Measurements from ENCODE around the gene ANKRD63. TPM values are rescaled to one million over a fixed set of nuclear protein-coding genes. Genes with fewer than 3 reads are reported as not detected.

The ANKRD63 gene
- polyA plus RNA-seq, 4 donors: 0.11 to 0.56 (median 0.48) TPM; not detected in 1

- DNase-seq (ENCODE audit: low read depth in 4 of 4, low spot score in 2 of 4): no peak
Observed at GRCh38 chr15:40246496-40247280, 36.2 kb downstream of the ANKRD63 start.

- no peak for DNase-seq (ENCODE audit: low read depth in 4 of 4, low spot score in 2 of 4)
Observed at GRCh38 chr15:40245666-40246450, 37.0 kb downstream of the ANKRD63 start.

- peak in 1 of 4 donors; percentile 47 for DNase-seq (ENCODE audit: low read depth in 4 of 4, low spot score in 2 of 4)
Observed at GRCh38 chr15:40244961-40245523, 37.8 kb downstream of the ANKRD63 start.

- no peak for DNase-seq (ENCODE audit: low read depth in 4 of 4, low spot score in 2 of 4)
Observed at GRCh38 chr15:40243126-40243810, 39.6 kb downstream of the ANKRD63 start.

- DNase-seq (ENCODE audit: low read depth in 4 of 4, low spot score in 2 of 4): no peak
Observed at GRCh38 chr15:40242601-40243000, 40.3 kb downstream of the ANKRD63 start.

- no peak for DNase-seq (ENCODE audit: low read depth in 4 of 4, low spot score in 2 of 4)
Observed at GRCh38 chr15:40242213-40242599, 40.7 kb downstream of the ANKRD63 start.

- no peak for DNase-seq (ENCODE audit: low read depth in 4 of 4, low spot score in 2 of 4)
Observed at GRCh38 chr15:40241269-40242212, 41.3 kb downstream of the ANKRD63 start.

GRCh38 chr15:40240619-40241221 is 42.1 kb downstream of the ANKRD63 start:
- DNase-seq (ENCODE audit: low read depth in 4 of 4, low spot score in 2 of 4): no peak

- DNase-seq (ENCODE audit: low read depth in 4 of 4, low spot score in 2 of 4): no peak
Observed at GRCh38 chr15:40239693-40240618, 42.9 kb downstream of the ANKRD63 start.

GRCh38 chr15:40239404-40239692 is 43.5 kb downstream of the ANKRD63 start:
- DNase-seq (ENCODE audit: low read depth in 4 of 4, low spot score in 2 of 4): no peak

- peak in 2 of 4 donors; percentile 28 to 37 for DNase-seq (ENCODE audit: low read depth in 4 of 4, low spot score in 2 of 4)
Observed at GRCh38 chr15:40238532-40239403, 44.1 kb downstream of the ANKRD63 start, which contains the start of gene PAK6. TSS of gene PAK6 (plus strand) at chr15:40239063. CDS start at chr15:40264786, 25,723 bp downstream.

- DNase-seq (ENCODE audit: low read depth in 4 of 4, low spot score in 2 of 4): no peak
Observed at GRCh38 chr15:40235201-40235885, 47.5 kb downstream of the ANKRD63 start.

GRCh38 chr15:40234783-40235182 is 48.1 kb downstream of the ANKRD63 start:
- DNase-seq (ENCODE audit: low read depth in 4 of 4, low spot score in 2 of 4): no peak

- no peak for DNase-seq (ENCODE audit: low read depth in 4 of 4, low spot score in 2 of 4)
Observed at GRCh38 chr15:40233727-40234577, 48.9 kb downstream of the ANKRD63 start.

GRCh38 chr15:40232625-40233070 is 50.2 kb downstream of the ANKRD63 start:
- no peak for DNase-seq (ENCODE audit: low read depth in 4 of 4, low spot score in 2 of 4)
